ENCODE data around the gene ARHGAP32.

DNA sequence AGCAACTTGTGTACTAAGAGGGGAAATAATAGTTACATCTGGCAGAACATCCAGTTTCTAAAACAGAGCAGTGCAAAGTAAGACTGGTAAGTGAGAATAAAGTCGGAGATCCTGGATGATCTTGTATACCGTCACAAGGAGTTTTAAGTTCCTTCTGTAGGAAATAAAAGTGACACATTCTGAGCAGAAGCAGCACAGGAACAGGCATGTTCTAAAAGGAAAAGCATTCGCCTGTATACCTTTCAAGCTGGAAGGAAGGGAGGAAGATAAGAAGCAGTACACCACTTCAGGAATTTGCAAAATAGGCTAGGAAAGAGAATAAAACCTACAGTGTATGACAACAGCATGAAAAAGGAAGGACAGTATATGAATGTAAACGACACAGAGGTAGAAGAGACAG lies 143.2 kb downstream of the ARHGAP32 start:
- TF ChIP-seq POLR2A (IDR thresholded peaks at IDR 0.05; ENCODE audit: low read length) (no peak), GATA1 (IDR thresholded peaks at IDR 0.05; ENCODE audit: low read depth, low read length) (no peak)

All from erythroblast (primary cell).